SU-DHL-6 (cell line): Measurements from ENCODE around the gene TLR1.

Experiments
- CTCF ChIP-seq: fragments of 200-600 bp; sonication (generic); IDR thresholded peaks from one replicate; pipeline ENCODE4 v1.5.1; 2017; ENCODE audit warnings: antibody characterized with exemption, mild to moderate bottlenecking, low read length, moderate library complexity; ENCODE audit not compliant: insufficient read depth, poor library complexity, severe bottlenecking
- EZH2phosphoT487 ChIP-seq: fragments of 200-600 bp; sonication (generic), shearing (Covaris generic); conservative IDR thresholded peaks from 2 replicates; pipeline ENCODE4 v1.6.1; 2018; ENCODE audit warnings: mild to moderate bottlenecking, antibody characterized with exemption, low read length, moderate library complexity, mixed read lengths

- TF ChIP-seq CTCF (no peak), EZH2phosphoT487 (no peak)
These were observed 17.1 kb upstream of the TLR1 start for GRCh38 chr4:38821739-38822138.
